Activated T-cell treated with anti-CD3 and anti-CD28 coated beads, Interleukin-2, amount 50 U/mL, for 24 hours (primary cell): ENCODE measurements around the gene CTSD.

ENCODE experiments used
- DNase-seq: peaks from one replicate; pipeline ENCODE4 v3.0.0-alpha.2; 2020
- H3K27ac Mint-ChIP-seq: 2 replicates; pipeline ENCODE4 v1.8.0; 2020; ENCODE audit warnings: mild to moderate bottlenecking, mixed read lengths
- H3K27me3 Mint-ChIP-seq: 2 replicates; pipeline ENCODE4 v1.8.0; 2020; ENCODE audit warnings: mixed read lengths
- H3K36me3 Mint-ChIP-seq: 2 replicates; pipeline ENCODE4 v1.8.0; 2020; ENCODE audit warnings: low read depth, mixed read lengths
- H3K4me1 Mint-ChIP-seq: 2 replicates; pipeline ENCODE4 v1.8.0; 2020; ENCODE audit warnings: low read depth, mixed read lengths
- H3K4me3 Mint-ChIP-seq: 2 replicates; pipeline ENCODE4 v1.8.0; 2020; ENCODE audit warnings: mild to moderate bottlenecking, moderate library complexity, mixed read lengths
- H3K9me3 Mint-ChIP-seq: 2 replicates; pipeline ENCODE4 v1.8.0; 2020; ENCODE audit warnings: mixed read lengths

The CTSD gene

DNA sequence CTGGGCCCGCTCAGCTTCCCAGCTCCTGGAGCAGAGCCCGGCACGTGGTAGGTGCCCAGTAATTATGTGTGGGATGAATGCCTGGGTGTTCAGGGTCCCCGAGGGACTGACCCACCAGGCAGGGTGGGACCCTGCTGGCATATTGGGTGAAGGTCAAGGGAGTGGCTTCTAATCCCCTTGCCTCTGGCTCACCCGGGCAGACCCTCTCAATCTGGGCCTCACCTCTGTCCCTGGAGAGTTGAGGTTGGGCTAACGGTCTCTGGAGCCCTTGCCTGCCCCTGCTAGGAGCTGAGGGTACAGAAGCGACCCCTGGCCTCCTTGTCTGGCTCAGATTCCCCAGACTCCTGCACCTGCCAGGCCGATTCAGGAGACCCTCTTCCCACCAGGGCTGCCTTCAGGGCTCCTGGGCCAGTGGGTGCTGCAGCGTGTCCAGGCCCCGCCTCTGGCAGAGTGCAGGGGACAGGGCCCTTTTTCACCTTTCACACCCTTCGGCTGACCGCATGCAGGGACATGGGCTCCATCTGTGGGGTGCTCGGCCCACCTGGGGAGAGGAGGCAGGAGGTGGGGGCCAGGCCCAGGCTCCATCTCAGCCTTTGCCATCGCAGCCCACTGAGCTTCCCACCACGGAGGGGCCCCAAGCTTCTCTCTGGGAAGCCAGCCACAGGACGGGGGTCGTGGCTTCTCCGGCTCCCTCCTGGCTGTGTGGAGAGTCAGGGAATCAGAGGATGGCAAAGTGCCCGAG, 3.8 kb upstream of the CTSD start:
- Mint-ChIP-seq H3K27me3 (no peaks in the 10 kb centered on the region), H3K36me3 (no peaks in the 10 kb centered on the region), H3K27ac (no peak overlapping the region), H3K4me3 (no peak overlapping the region), H3K9me3 (no peaks in the 10 kb centered on the region), H3K4me1 (peaks cover 28% of the 10 kb centered on the region)
- DNase-seq, result no peak

DNA sequence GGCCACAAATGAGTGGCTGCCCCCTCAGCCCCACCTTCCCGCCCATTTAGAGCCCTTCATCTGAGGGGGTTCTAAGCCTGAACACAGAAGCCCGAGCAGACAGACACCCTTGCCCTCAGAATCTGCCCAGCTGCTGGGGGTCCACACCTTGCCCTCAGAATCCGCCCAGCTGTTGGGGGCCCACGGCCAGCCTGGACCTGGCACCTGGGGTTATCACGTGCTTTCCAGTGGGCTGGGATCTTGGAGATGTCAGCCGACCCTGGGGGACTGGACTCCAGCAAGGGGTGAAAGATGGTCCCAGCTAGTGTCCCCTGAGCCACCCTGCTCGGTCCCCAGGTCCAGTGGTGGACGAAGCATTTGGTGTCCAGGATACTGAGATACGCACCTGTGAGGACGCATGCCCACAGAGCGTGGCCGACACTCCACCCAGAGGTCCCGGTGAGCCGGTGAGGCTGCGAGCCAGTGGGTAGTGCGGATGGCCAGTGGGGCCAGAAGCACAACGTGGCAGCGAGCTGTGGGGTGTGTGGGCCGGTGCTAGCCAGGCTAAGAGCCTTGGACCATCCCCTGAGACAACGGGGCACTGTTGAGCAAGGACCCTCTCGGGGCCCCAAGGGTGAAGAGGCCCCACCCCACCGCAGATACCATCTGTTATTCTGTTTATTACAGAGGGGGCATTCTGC, 3.1 kb upstream of the CTSD start:
- Mint-ChIP-seq H3K27me3 (no peaks in the 10 kb centered on the region), H3K4me3 (no peak overlapping the region), H3K4me1 (peaks cover 28% of the 10 kb centered on the region), H3K27ac (peak overlapping the region; percentile 22), H3K36me3 (no peaks in the 10 kb centered on the region), H3K9me3 (no peaks in the 10 kb centered on the region)
- DNase-seq, result no peak

DNA sequence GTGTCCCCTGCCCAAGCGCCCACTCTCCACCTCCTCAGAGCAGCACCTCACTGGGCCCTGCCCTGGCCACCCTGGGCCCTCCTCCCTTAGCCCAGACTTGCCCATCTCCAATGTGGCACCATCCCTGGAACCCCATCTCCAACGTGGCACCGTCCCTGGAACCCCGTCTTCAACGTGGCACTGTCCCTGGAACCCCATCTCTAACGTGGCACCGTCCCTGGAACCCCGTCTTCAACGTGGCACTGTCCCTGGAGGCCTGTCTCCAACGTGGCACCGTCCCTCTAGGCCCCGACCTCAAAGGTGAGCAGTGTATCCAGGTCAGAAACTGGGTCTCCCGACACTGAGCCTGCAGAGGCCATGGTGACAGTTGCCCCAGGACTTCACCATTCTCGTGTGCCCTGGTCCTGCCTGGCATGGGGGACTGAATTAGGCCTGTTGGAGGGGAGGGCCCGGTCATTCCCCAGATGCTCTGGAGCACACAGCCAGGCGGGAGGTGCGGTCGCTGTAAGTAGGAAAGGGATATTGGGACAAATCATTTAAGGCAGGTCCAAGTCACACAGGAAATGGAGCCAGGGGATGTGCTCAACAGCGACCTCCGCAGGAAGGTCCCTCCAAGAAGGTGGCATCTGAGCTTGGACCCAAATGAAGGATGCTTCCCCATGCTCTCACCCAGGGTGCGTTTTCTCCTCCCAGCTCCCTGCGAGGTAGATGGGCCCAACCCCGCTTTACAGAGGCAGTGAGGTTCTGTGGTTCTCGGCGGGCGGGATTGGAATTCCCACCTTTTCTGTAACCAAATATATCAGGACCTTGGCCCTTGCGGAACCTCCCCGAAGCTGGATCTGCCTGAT, 2.4 kb upstream of the CTSD start:
- peak overlapping the region; percentile 22 for H3K27ac Mint-ChIP-seq
- H3K4me1 Mint-ChIP-seq, result peaks cover 35% of the 10 kb centered on the region
- H3K4me3 Mint-ChIP-seq, result no peak overlapping the region
- no peak for DNase-seq
- H3K27me3 Mint-ChIP-seq, result no peaks in the 10 kb centered on the region
- H3K9me3 Mint-ChIP-seq, result no peaks in the 10 kb centered on the region
- H3K36me3 Mint-ChIP-seq, result peaks cover 4% of the 10 kb centered on the region

DNA sequence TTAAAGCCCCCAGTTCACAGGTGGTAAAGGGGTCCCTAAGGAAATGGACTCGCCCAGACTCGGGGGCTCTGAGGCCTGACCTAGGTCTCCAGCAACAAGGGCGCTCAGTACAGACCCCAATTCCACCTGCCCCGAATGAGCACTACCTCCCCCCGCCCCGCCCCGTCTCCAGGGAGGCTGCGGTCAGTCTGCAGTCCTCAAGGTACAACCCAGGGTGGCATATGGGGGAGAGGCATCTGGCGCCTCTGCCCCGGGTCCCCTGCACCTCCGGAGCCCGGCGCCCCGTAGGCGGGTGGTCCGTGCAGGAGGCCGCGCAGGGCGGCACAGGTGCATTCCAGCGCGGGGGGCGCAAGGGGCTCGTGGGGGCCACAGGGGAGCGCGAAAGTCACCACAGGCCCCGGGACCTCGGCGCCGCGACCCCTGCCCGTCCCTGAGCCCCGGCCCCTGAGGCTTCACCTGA, 361 bp downstream of the CTSD start:
- peaks cover 11% of the 10 kb centered on the region for H3K36me3 Mint-ChIP-seq
- peaks cover 54% of the 10 kb centered on the region for H3K4me1 Mint-ChIP-seq
- H3K4me3 Mint-ChIP-seq, result peak overlapping the region; percentile 72
- DNase-seq, result no peak
- H3K27me3 Mint-ChIP-seq, result no peaks in the 10 kb centered on the region
- peak overlapping the region; percentile 72 for H3K27ac Mint-ChIP-seq
- no peaks in the 10 kb centered on the region for H3K9me3 Mint-ChIP-seq

DNA sequence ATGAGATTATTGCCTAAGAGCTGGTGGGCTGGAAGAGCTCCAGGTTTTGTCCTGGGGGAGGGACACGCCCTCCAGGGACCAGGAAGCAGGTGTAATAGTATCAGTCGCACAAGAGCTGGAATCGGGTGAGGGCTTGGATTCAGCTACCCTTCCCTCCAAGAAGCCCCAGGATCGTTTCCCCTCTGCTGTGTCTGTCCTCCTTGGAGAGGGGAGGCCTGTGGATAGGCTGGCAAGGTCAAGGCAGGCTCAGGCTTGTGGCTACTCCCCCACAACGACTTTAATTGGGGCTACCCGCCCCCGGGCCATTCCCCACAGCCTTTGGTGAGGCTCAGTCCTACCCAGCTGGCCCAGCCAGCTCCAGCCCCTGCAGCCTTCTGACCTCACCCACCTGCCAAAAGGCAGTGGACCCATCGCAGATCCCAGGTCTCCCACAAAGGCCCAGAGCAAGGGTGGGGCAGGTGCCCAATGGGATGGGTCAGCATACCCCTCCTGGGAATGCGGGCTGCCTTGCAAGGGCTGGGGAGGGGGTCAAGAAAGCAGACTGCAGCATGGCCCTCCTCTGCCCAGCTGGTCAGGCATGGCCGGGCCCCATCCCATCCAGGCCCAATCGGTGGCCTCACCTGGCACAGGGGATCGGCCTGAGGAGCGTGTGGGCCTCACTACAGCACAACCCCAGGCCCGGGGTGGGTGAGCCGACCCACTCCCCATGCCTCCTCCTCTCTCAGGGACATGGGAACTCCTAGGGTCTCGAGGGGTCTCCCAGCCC, 1.0 kb downstream of the CTSD start:
- Mint-ChIP-seq H3K27ac (peak overlapping the region; percentile 72), H3K4me1 (peaks cover 55% of the 10 kb centered on the region), H3K36me3 (peaks cover 12% of the 10 kb centered on the region), H3K27me3 (no peaks in the 10 kb centered on the region), H3K9me3 (no peaks in the 10 kb centered on the region), H3K4me3 (peak overlapping the region; percentile 72)
- DNase-seq, result peak; percentile 37

DNA sequence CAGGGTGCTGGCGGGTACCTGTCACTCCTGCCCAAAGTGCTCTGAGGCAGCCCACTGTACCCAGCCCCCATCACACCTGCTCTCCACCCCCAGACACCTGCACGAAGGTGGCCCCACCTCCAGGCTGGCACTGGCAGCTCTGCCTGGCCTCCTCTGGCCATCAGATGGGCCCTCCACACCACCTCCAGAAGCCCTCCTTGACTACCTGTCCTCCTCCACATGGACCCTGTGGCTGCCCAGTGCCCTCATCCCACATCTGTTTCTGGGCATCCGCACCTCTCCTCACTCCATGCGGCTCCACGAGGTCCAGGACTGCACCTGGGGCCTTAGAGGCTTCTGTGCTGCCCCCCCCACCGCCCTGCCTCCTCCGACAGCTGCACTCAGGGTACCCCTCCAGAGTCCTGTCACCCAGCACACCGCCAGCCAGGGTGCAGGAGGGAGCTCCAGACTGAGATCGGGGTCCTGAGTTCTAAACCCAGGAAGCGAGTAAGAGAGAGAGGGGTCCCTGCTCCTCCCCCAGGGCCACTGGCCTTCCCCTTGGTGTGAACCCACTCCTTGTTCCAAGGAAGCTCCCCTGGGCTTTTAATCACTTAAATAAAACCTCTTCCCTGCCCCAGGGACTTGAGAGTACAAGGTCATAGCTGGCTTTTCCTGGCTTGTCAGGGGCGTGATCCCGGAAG, 1.7 kb downstream of the CTSD start:
- H3K27ac Mint-ChIP-seq, result peak overlapping the region; percentile 72

DNA sequence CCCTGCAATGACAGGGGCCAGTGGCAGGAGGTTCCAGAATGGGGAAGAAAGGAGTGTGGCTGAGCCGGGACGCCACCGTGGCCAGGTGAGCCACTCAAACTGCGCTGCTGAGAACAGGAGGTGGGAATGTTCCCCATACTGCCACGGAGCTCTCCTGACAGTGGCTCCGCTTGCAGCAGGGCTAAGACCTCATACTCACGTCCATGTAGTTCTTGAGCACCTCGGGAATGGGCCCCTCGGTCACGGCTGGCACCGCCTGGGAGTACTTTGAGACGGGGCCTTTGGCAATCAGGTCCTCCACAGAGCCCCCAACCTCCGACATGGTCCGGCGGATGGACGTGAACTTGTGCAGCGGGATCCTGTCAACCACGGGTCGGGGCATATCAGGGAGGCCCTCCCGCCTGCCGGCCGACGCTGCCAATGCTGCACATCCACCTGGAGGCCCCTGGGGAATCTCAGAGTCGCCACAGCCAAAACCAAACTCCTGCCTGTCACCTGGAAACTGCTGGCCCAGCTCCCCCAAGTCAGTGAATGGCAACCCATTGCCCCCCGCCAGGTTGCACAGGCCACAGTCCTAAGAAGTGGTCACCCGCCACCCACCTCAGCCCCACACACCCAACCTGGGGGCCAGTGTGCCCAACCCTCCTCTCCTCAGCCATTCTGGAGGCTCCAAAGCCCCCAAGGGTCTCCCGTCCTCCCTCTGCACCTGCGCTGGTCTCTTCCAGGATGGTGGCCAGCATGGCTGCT, 2.4 kb downstream of the CTSD start:
- DNase-seq, result no peak
- Mint-ChIP-seq H3K4me3 (no peak overlapping the region), H3K27me3 (no peaks in the 10 kb centered on the region), H3K36me3 (peaks cover 25% of the 10 kb centered on the region), H3K9me3 (no peaks in the 10 kb centered on the region), H3K4me1 (peaks cover 69% of the 10 kb centered on the region), H3K27ac (peak overlapping the region; percentile 72)

More for the DNA sequence above, 1.7 kb downstream of the CTSD start:
- Mint-ChIP-seq H3K9me3 (no peaks in the 10 kb centered on the region), H3K4me1 (peaks cover 62% of the 10 kb centered on the region), H3K4me3 (peak overlapping the region; percentile 72), H3K36me3 (peaks cover 18% of the 10 kb centered on the region), H3K27me3 (no peaks in the 10 kb centered on the region)
- no peak for DNase-seq

DNA sequence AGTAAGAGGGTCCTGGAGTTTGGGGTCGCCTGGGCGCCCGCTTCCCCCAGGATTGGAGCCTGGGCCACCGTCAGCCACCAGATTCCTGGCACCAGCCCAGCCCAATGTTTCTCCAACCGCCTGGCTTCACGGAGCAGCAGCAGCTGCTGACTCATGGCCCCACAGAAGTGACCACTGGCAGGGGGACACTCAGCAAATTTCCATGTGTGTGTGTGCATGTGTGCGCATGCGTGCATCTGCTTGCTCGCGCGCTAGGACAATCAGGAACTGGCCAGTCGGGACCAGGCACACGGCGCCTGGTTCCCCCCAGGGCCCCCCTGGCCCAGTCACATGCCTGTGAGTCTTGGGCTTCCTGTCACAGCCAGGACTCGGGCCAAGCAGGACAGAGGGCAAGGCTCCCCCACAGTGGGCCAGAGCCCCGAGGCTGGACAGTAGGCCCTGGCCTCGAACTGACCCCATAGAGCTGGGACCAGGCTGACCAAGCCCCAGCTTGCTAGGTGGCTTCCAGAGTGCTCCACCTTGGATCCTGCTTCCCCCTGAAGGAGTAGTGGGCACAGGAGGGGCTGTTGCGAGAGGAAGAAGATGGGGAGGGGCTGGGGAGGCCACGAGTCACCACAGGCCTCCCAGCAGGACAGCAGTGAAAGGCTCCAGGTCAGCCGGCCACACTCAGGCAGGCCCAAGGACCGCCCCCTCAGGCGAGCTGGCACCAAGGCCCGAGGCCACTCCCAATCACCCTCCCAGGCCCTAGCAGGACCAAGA, 3.2 kb downstream of the CTSD start:
- H3K27ac Mint-ChIP-seq, result no peak overlapping the region
- H3K27me3 Mint-ChIP-seq, result no peaks in the 10 kb centered on the region
- H3K9me3 Mint-ChIP-seq, result no peaks in the 10 kb centered on the region
- DNase-seq, result no peak
- H3K36me3 Mint-ChIP-seq, result peaks cover 30% of the 10 kb centered on the region
- H3K4me1 Mint-ChIP-seq, result peaks cover 76% of the 10 kb centered on the region
- no peak overlapping the region for H3K4me3 Mint-ChIP-seq

DNA sequence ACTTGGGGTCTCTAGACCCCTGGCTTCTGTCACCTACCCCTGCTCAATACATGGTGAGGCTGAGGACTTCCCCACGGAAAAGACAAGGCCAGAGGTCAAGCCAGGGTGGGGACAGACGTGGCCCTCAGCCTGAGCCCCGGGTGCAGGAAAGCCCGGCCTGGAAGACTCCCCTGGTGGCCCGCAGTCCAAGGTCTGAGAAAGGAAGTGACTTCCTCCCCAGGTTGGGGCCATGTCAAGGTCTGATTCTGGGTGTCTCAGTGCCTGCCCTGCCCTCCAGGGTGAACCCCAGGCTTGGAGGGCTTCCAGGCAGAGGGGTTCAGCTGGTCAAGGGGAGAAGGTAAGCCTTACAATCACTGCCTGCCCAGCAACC, 3.9 kb downstream of the CTSD start:
- H3K36me3 Mint-ChIP-seq, result peaks cover 36% of the 10 kb centered on the region
- H3K27ac Mint-ChIP-seq, result peak overlapping the region; percentile 55
- H3K27me3 Mint-ChIP-seq, result no peaks in the 10 kb centered on the region
- peaks cover 83% of the 10 kb centered on the region for H3K4me1 Mint-ChIP-seq
- H3K4me3 Mint-ChIP-seq, result no peak overlapping the region
- H3K9me3 Mint-ChIP-seq, result no peaks in the 10 kb centered on the region
- no peak for DNase-seq

DNA sequence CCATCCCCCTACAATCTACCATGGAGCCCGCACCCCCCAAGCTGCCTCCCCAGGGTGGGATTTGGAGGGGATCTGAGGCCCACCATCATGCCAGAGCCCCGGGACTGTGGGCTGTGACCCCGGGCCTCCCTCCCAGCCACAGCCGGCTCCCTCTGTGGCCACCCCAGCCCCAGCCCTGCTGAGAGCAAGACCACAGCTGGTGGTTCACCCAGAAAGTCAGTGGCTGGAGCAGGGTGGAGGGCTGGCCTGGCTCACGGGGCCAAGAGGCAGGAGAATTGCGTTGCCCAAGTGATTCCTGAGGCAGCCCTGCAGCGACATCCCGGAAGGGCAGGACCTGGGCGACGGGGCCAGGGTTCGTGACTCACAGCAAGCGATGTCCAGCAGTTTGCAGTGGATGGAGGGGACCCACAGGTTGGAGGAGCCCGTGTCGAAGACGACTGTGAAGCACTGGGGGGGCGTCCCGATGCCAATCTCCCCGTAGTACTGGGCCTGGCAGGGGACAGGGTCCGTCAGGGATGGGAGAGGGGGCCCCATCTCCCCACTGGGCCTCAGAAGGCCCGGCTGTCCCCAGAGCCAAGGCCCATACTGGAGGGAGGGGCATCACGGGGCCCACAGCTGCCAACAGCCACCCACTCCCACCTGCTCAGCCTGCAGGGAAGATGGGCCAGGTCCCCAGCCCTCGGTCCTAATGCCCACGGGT, 4.4 kb downstream of the CTSD start:
- peak overlapping the region; percentile 88 for H3K27ac Mint-ChIP-seq
- no peaks in the 10 kb centered on the region for H3K27me3 Mint-ChIP-seq
- peak overlapping the region; percentile 55 for H3K4me3 Mint-ChIP-seq
- no peaks in the 10 kb centered on the region for H3K9me3 Mint-ChIP-seq
- peaks cover 38% of the 10 kb centered on the region for H3K36me3 Mint-ChIP-seq
- peaks cover 81% of the 10 kb centered on the region for H3K4me1 Mint-ChIP-seq
- no peak for DNase-seq

DNA sequence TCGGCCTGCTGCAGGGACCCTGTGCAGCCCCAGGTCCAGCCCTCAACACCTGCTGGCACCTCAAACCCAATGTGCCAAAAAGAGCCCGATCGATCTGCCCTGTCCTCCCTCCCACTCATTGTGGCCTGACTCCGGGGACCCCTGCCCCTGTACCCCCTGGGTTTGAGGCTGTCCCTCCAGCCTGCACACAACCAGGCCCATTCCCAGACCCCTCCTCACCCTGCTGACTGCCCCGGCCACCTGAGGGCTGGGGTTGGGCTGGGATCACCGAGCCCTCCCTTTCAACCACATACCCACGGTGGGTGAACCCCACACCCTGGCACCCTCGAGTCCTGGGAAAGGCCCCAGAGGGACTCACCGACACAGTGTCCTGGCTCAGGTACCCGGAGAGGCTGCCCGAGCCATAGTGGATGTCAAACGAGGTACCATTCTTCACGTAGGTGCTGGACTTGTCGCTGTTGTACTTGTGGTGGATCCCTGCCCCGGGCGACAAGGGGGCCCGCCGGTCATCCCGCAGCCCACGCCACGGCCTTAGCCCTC, 5.0 kb downstream of the CTSD start:
- Mint-ChIP-seq H3K36me3 (peaks cover 38% of the 10 kb centered on the region), H3K27me3 (no peaks in the 10 kb centered on the region), H3K4me1 (peaks cover 79% of the 10 kb centered on the region), H3K4me3 (peak overlapping the region; percentile 55), H3K9me3 (no peaks in the 10 kb centered on the region), H3K27ac (peak overlapping the region; percentile 88)
- DNase-seq, result no peak
